ENCODE data around the gene SCUBE1.

DNA sequence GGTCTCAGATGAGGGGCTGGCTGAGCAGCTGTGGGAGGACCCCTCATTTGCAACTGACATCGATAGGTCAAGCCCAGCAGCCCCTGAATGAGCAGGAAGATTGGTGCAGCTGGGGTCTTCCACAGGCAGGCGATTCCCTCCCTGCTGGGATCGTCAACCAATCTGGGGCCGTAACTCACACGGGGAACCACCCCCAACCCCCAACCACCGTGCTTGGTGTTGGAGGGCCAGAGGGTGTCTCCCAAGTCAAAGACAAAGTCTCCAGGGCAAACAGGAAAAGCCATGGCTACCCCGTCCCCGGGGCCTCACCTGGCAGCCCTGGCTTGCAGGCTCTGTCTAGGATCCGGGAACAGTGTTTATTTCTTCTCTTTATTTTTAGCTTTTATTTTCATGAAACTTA lies 26.9 kb upstream of the SCUBE1 start:
- TF ChIP-seq, protein P1, sequence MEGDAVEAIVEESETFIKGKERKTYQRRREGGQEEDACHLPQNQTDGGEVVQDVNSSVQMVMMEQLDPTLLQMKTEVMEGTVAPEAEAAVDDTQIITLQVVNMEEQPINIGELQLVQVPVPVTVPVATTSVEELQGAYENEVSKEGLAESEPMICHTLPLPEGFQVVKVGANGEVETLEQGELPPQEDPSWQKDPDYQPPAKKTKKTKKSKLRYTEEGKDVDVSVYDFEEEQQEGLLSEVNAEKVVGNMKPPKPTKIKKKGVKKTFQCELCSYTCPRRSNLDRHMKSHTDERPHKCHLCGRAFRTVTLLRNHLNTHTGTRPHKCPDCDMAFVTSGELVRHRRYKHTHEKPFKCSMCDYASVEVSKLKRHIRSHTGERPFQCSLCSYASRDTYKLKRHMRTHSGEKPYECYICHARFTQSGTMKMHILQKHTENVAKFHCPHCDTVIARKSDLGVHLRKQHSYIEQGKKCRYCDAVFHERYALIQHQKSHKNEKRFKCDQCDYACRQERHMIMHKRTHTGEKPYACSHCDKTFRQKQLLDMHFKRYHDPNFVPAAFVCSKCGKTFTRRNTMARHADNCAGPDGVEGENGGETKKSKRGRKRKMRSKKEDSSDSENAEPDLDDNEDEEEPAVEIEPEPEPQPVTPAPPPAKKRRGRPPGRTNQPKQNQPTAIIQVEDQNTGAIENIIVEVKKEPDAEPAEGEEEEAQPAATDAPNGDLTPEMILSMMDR (IDR thresholded peaks at IDR 0.05) = no peak
- TF ChIP-seq POLR2AphosphoS5 (IDR thresholded peaks at IDR 0.05) (no peak), EP300 (IDR thresholded peaks at IDR 0.05) (no peak), POLR2A (IDR thresholded peaks at IDR 0.05) (no peak)

Data from gastroesophageal sphincter (tissue), 3 donors.